ENCODE results near the gene FAM20C.

DNA sequence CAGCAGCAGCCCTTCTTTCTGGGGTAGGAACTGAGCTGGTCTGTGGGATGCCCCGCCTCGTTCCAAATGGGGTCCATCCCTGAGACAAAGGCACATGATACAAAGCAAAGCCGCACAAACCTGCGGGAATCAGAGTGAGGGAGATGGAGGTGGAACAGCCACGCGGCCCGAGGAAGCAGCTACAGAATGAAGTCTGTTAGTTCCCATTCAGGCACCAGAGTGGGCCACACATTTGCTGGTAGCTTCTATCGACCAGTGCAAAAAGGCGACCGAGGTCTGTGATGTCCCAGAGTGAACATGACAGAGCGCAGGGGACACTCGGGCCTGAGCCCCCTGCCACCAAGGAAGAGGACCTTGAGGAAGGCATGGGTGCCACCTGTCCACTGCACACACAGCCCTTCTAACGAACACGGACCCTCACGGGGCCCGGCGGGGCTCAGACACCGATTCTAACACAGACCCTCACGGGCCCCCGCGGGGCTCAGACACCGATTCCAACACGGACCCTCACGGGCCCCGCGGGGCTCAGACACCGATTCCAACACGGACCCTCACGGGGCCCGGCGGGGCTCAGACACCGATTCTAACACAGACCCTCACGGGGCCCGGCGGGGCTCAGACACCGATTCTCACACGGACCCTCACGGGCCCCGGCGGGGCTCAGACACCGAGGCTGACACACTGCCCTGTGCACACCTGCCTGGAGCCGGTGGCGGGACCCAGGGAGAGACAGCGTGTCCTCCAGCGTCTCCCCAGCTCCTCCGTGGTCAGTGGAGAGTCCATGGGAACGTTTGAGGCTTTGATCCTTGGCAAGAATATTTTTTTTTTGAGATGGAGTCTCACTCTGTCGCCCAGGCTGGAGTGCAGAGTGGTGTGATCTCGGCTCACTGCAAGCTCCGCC is 32.8 kb upstream of the FAM20C start:
- TF ChIP-seq CTCF (IDR thresholded peaks at IDR 0.05; ENCODE audit: insufficient read depth, low read depth, low read length): no peak
- no peak for TF ChIP-seq EZH2 (IDR thresholded peaks at IDR 0.05; ENCODE audit: insufficient read depth, low read length)

Measured in astrocyte (in vitro differentiated cells and primary cell).